Tibial nerve (tissue), 4 donors: Measurements from ENCODE around the gene SLC6A6.

ENCODE experiments used
- CTCF ChIP-seq, 5 experiments: fragments of 200-600 bp in 3 of 5; fragments of 450-650 bp in 2 of 5; sonication (generic) in 3 of 5; IDR thresholded peaks; one replicate each; pipeline ENCODE4 v1.5.1; 2016 to 2019; ENCODE audit warnings: antibody characterized with exemption in 5 of 5, mild to moderate bottlenecking in 3 of 5, moderate library complexity in 2 of 5
- EP300 ChIP-seq, 2 donors: sonication (generic); formaldehyde crosslinking; IDR thresholded peaks; one replicate each; pipeline ENCODE4 v1.6.1; 2017; ENCODE audit warnings: antibody characterized with exemption in 2 of 2, mild to moderate bottlenecking in 1 of 2
- POLR2A ChIP-seq, 2 donors: fragments of 450-650 bp; IDR thresholded peaks; one replicate each; pipeline ENCODE4 v1.6.1; 2017; ENCODE audit warnings: antibody characterized with exemption in 2 of 2, mild to moderate bottlenecking in 2 of 2, moderate library complexity in 2 of 2

DNA sequence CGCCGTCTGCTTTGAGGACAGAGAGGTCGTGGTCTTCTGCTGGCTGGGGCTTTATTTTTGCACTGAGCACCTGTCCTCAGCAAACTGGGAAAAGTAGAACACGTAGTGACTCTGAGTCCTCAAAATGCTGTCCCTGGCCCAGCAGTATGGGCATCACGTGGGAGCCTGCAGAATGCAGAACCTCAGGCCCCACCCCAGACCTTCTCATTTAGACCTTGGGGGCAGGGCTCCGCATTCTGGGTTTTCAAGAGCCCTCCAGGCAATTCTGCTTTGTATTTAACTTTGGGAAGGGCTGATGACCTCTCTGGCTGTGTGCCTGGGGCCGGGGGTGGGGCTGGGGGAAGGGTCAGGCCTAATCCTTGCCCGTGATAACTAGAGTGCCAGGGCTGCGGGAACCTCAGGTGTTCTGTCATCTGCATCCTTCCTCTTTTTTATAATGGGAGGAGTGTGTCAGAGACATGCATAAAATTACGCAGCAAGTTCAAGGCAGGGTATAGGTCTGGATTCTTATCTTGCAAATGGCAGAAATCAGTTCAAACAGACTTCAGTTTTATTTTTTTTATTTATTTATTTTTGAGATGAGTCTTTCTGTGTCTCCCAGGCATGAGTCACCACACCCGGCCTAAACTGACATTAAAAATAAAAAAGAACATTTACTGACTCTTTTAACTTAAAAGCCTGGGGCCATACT is 11.1 kb downstream of the SLC6A6 start:
- TF ChIP-seq CTCF (IDR thresholded peaks at IDR 0.05) = no peak
- TF ChIP-seq EP300 (IDR thresholded peaks at IDR 0.05) = no peak
- TF ChIP-seq POLR2A (IDR thresholded peaks at IDR 0.05) = no peak
